ENCODE measurements around the gene RNF121. TPM values are rescaled to one million over a fixed set of nuclear protein-coding genes. Genes with fewer than 3 reads are reported as not detected.

RNF121 gene
- total and polyA plus RNA-seq, 2 of the 8 experiments (the other 6 are each of a cell fraction or from before 2014, with no cell fraction given), result 39.7 to 51.6 TPM

DNA sequence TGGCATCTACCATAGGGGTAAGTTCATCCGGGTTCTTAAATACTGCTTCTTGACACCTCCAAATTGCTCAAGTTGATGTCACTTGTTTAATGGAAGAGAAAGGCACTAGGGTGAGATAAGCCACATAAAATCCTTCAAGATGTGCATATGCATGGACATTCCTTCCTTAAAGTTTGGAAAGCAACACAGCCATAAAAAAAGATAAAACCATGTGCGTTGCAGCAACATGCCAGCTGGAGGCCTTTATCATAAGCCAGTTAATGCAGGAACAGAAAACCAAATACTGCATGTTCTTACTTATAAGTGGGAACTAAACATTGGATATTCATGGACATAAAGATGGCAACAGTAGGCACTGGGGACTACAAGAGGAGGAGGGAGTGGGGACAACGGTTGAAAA, 61.9 kb downstream of the RNF121 start:
- no peak overlapping the region for H3K4me2 ChIP-seq (ENCODE audit: insufficient read depth in 1 of 2, low read depth in 2 of 2, low read length in 2 of 2)
- no peak overlapping the region for H2BK20ac ChIP-seq (ENCODE audit: low read length)
- no peak for DNase-seq (ENCODE audit: low read depth in 1 of 2, low spot score in 2 of 2)
- H3K23me2 ChIP-seq (ENCODE audit: low read depth, low read length), result no peaks in the 10 kb centered on the region
- H3K9ac ChIP-seq (replicated peaks in 1 of 4; ENCODE audit: extremely low read depth in 1 of 4, low read depth in 3 of 4, low read length in 3 of 4), result no peak overlapping the region
- no peaks in the 10 kb centered on the region; a peak in 1 of 4 replicates for H3K79me2 ChIP-seq (ENCODE audit: control insufficient read depth in 1 of 2, insufficient read depth in 2 of 2, low read length in 2 of 2)
- H3K9me3 ChIP-seq (ENCODE audit: insufficient read depth in 2 of 2, low read depth in 1 of 2, low read length in 1 of 2), result no peaks in the 10 kb centered on the region
- no peak overlapping the region for H3K27ac ChIP-seq (ENCODE audit: low read depth, low read length)
- FAIRE-seq, result no peak
- no peak overlapping the region for H3K18ac ChIP-seq (ENCODE audit: extremely low read depth, low read length)
- H2BK120ac ChIP-seq (replicated peaks; ENCODE audit: low read depth, low read length), result no peak overlapping the region
- H4K91ac ChIP-seq (replicated peaks; ENCODE audit: insufficient read length, low read length), result no peak overlapping the region
- no peak overlapping the region for H3K4me3 ChIP-seq (ENCODE audit: extremely low read depth in 1 of 4, insufficient read depth in 2 of 4, low read depth in 3 of 4, low read length in 4 of 4)
- H3K56ac ChIP-seq (replicated peaks; ENCODE audit: insufficient read length, low read depth, low read length), result no peak overlapping the region
- no peak overlapping the region for H2AFZ ChIP-seq (ENCODE audit: low read length)
- peaks cover 5 to 10% (median 8%) of the 10 kb centered on the region in 4 experiments; a peak in 7 of 8 replicates for H3K36me3 ChIP-seq (ENCODE audit: control insufficient read depth in 2 of 4, insufficient read depth in 4 of 4, low read length in 3 of 4)
- H3K23ac ChIP-seq (ENCODE audit: insufficient read length), result no peak overlapping the region
- H2BK12ac ChIP-seq (ENCODE audit: low read depth, low read length), result no peak overlapping the region
- no peak overlapping the region for H3K14ac ChIP-seq (ENCODE audit: insufficient read length)
- CTCF ChIA-PET (ENCODE audit: partially characterized antibody), result interaction anchor here (1.3 to 5.4 kb wide), 2 partner anchors 13 to 100 kb away, joined by 5 to 54 read pairs; no protein-coding TSS in a partner anchor
- POLR2A ChIA-PET (ENCODE audit: partially characterized antibody), result interaction anchor here (1.2 to 1.8 kb wide), 2 partner anchors 16 to 24 kb away, joined by 3 to 5 read pairs; no protein-coding TSS in a partner anchor
- H4K8ac ChIP-seq (ENCODE audit: extremely low read depth, insufficient read depth, low read length), result no peak overlapping the region
- no peak overlapping the region for H2BK5ac ChIP-seq (ENCODE audit: low read depth, low read length)
- H4K5ac ChIP-seq (ENCODE audit: insufficient read length, low read depth, low read length), result no peak overlapping the region
- H3K4me1 ChIP-seq (replicated peaks in 1 of 4; ENCODE audit: control insufficient read depth in 3 of 4, insufficient read depth in 4 of 4, low read length in 3 of 4), result no peaks in the 10 kb centered on the region
- no peak overlapping the region for H2BK15ac ChIP-seq (ENCODE audit: low read length)
- H3K27me3 ChIP-seq (replicated peaks in 1 of 4; ENCODE audit: control insufficient read depth in 3 of 4, extremely low read depth in 1 of 4, insufficient read depth in 3 of 4, low read length in 3 of 4), result no peaks in the 10 kb centered on the region
- peaks cover 3 to 5% of the 10 kb centered on the region in 2 experiments for H4K20me1 ChIP-seq (replicated peaks in 1 of 2; ENCODE audit: control insufficient read depth in 1 of 2, insufficient read depth in 2 of 2, low read length in 2 of 2)
- H3K79me1 ChIP-seq (ENCODE audit: low read depth, low read length), result no peaks in the 10 kb centered on the region
- 83% methylated on average over 3 of the region's 3 CpGs; no CpG with 5 or more reads in 1 of the 2 experiments for WGBS, 2 experiments (ENCODE audit: extremely low coverage in 1 of 2, insufficient coverage in 1 of 2, insufficient read length in 1 of 2, insufficient replicate concordance in 2 of 2, low coverage in 1 of 2, low lambda C conversion rate in 2 of 2, missing lambda C conversion rate in 1 of 2)
- H2AK5ac ChIP-seq (ENCODE audit: low read depth, low read length), result no peak overlapping the region
- no peak overlapping the region for H3K4ac ChIP-seq (replicated peaks; ENCODE audit: insufficient read length, low read depth, low read length)
- no peak for TF ChIP-seq CBX5 (IDR thresholded peaks at IDR 0.05; ENCODE audit: low read depth, low read length)
- TF ChIP-seq CHD2 (IDR thresholded peaks at IDR 0.05; ENCODE audit: low read length), result no peak
- TF ChIP-seq SUZ12 (IDR thresholded peaks at IDR 0.05; ENCODE audit: low read length), result no peak
- no peak for TF ChIP-seq TCF12 (IDR thresholded peaks at IDR 0.05; ENCODE audit: low read depth, low read length)
- TF ChIP-seq, protein P1, sequence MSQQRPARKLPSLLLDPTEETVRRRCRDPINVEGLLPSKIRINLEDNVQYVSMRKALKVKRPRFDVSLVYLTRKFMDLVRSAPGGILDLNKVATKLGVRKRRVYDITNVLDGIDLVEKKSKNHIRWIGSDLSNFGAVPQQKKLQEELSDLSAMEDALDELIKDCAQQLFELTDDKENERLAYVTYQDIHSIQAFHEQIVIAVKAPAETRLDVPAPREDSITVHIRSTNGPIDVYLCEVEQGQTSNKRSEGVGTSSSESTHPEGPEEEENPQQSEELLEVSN (IDR thresholded peaks at IDR 0.05), result no peak
- no peak for TF ChIP-seq GABPA (IDR thresholded peaks at IDR 0.05; ENCODE audit: borderline replicate concordance, insufficient read depth, low read length)
- TF ChIP-seq KDM4A (IDR thresholded peaks at IDR 0.05; ENCODE audit: low read depth, low read length, severe bottlenecking), result no peak
- no peak for TF ChIP-seq CBX8 (IDR thresholded peaks at IDR 0.05; ENCODE audit: borderline replicate concordance, low read depth, low read length)
- TF ChIP-seq HDAC6 (IDR thresholded peaks at IDR 0.05; ENCODE audit: low read depth, low read length), result no peak
- TF ChIP-seq SIRT6 (IDR thresholded peaks at IDR 0.05; ENCODE audit: low read length), result no peak
- no peak for TF ChIP-seq POLR2AphosphoS5 (IDR thresholded peaks at IDR 0.05; ENCODE audit: low read depth, low read length)
- TF ChIP-seq, protein P2, sequence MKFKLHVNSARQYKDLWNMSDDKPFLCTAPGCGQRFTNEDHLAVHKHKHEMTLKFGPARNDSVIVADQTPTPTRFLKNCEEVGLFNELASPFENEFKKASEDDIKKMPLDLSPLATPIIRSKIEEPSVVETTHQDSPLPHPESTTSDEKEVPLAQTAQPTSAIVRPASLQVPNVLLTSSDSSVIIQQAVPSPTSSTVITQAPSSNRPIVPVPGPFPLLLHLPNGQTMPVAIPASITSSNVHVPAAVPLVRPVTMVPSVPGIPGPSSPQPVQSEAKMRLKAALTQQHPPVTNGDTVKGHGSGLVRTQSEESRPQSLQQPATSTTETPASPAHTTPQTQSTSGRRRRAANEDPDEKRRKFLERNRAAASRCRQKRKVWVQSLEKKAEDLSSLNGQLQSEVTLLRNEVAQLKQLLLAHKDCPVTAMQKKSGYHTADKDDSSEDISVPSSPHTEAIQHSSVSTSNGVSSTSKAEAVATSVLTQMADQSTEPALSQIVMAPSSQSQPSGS (IDR thresholded peaks at IDR 0.05; ENCODE audit: low read length), result no peak
- no peak for TF ChIP-seq SIX5 (IDR thresholded peaks at IDR 0.05; ENCODE audit: low read depth, low read length)

Measured in H1 (cell line).